NCI-H1417 treated with DMSO at 0.1 percent for 48 hours (cell line): Measurements from ENCODE around the gene SACM1L.
A peak's percentile ranks its signal among the peaks of the same experiment; 100 is the strongest.
"Not testable (repeated sequence)": the region's sequence is repeated elsewhere in the genome, so short reads cannot be mapped to it uniquely, and the experiment has no call there.

Source experiments
- DNase-seq: peaks from one replicate; lab custom pipeline; 2025; lab: John Stamatoyannopoulos, UW

The SACM1L gene

DNA sequence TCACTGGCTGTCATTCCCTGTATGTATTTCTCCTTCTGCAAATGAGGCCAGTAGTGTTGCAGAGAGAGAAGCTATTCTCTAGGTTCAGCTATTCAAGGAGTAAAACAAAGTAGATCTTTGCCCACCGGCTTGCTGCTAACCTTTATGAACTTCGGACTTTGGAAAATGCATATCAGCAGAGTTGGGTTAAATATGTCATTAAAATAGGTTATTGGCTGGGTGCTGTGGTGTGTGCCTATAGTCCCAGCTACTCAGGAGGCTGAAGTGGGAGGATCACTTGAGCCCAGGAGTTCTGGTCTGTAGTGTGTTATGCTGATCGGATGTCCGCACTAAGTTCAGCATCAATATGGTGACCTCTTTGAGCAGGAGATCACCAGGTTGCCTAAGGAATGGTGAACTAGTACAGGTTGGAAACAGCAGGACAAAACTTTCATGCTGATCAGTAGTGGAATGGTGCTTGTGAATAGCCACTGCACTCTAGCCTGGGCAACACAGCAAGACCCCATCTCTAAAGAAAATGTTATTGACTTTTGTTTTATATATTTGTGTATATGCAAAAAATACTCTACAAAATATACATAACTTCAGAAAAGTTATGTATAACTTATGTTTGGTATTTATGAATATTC, 53.4 kb downstream of the SACM1L start:
- DNase-seq, result no peak

DNA sequence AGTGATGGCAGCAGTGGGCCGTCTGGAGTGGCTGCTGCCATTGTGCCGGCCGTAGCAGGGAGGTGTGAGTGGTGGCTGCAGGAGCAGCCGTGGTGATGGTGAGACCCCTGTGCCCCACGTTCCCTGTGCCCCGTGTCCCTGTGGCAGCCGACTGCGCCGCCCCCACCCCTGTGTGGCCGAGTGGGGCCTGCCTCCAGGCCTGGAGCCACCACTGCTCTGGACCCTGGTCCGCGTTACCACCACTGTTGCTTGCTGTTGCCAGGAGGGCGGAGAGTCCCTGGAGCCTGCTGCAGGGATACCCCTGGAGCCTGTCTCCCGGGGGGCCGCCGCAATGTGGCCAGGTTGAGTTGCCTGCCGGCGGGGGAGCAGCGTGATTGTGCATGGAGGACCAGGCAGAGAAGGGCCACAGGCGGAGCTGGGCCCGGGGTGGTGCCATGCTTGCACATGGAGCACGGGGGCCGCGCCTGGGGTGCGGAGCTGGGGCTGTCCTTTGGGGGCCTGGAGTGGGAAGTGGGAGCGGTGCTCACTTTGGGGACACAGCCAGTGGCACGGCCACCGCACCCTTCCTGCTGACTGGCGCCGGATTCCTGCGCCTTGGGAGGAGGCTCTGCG, 57.1 kb downstream of the SACM1L start:
- DNase-seq, result no peak

DNA sequence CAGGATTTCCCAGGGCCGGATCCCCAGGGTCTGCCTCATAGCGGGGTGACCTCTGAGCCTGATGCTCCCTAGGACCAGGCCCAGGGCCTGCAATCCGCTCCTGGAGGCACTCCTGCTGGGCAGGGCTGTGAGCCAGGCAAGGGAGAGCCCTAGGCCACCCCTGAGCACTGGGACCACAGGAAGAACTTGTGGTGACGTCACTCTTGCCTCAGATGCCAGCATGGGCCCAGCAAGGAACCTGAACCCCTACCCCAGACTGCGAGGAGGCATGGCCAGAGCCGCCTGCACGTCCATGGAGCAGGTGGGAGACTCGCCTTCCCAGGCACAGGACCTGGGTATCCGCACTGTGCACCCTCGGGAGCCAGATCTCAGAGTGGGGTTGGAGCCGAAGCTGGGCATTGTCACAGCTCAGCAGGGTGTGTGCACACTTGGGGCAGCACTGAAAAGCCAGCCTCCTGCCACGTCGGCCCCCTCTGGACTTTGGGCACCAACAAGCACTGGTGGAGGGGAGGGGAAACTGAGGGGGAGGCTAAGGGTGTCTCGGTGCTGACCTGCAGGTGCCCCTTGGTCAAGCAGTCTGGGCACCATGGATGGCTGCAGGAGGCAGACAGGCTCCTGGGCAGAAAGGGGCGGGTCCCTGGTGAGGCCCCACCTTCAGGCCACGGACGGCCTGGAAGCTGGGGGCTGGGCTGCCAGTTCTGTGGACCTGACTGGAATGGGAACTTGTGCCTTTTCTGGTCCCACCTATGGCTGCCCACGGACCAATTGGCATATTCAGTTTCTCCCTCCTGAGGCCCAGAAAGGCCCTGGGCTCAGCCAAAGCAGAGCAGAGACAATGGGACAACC, 57.8 kb downstream of the SACM1L start:
- no peak for DNase-seq

DNA sequence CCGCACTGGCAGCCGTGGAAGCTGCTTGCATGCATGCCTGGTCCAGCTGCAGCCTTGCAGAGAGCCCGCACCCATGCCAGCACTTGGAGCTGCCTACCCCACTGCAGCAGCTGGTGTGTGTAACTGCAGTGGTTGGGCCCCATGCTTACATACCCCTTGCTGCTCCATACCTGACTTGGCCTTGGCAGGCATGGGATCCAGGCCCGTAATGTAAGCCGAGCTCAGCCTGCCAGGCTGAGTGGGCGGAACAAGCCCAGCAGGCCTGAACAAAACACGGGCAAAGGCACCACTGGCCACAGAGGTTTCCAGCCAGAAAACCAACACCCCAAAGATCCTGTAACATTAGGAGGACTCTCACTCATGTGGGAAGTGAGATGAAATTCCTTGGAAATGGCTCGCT, 58.9 kb downstream of the SACM1L start:
- DNase-seq, result no peak

DNA sequence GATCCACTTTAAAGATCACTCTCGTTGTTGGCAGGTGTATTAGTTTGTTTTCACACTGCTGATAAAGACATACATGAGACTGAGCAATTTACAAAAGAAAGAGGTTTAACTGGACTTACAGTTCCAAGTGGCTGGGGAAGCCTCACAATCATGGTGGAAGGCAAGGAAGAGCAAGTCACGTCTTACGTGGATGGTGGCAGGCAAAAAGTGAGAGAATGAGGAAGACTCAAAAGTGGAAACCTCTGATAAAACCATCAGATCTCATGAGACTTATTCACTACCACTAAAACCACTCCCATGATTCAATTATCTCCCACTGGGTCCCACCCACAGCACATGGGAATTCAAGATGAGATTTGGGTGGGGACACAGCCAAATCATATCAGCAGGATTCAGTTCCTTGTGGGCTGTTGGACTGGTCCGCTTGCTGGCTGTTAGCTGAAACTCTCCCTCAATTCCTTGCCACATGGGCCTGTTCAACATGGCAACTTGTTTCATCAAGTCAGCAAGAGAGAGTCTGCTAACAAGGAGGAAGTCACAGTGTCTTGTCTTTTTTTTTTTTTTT, 59.9 kb downstream of the SACM1L start:
- not testable (repeated sequence) for DNase-seq

DNA sequence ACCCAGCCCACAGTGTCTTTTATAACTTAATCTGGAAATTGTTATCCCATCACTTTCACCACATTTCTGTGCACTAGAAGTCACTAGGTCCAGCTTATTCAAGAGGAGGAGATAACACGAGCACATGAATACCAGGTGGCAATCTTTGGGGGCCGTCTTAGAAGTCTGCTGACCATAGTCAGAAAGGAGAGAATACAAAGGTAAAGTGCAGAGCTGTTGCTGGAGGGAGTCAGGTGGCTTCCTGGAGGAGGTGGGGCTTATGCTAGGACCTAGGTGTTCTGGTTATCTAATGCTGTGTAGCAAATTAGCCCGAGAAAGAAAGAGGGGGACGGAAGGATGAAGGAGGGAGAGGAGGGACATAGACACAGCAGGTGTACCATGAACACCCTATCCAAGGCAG, 60.7 kb downstream of the SACM1L start:
- DNase-seq, result no peak

DNA sequence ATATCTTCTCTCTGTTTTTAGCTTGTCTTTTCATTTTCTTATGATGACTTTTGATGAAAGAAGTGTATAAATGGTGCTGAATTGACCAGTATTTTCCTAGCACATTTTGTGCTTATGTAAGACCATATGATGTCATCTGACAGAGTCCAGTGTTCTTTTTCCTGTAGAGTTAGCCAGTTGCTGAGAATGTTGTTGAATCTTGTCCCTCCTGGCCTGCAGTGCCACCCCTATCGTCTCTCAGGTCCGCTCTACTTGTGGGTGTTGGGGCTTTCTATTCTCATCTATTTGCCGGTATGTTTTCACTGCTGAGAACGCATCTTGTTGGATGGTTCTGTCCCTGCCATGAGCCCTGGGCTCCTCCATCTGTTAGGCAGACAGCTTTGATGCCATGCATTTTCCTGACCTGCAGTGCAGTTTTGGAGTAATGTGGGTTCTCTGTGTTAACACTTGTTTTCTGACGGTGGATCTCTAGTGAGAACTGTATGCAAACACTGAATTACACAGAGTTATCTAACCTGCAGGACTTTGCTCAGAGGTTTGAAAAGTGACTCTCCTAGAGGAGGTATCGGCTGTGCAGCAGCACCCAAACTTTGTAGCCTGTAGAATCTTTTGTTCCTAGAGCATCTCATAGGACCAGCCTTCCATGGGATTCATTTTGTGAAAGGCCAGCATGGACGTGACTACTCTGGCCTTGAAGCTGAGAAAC, 62.5 kb downstream of the SACM1L start:
- no peak for DNase-seq

DNA sequence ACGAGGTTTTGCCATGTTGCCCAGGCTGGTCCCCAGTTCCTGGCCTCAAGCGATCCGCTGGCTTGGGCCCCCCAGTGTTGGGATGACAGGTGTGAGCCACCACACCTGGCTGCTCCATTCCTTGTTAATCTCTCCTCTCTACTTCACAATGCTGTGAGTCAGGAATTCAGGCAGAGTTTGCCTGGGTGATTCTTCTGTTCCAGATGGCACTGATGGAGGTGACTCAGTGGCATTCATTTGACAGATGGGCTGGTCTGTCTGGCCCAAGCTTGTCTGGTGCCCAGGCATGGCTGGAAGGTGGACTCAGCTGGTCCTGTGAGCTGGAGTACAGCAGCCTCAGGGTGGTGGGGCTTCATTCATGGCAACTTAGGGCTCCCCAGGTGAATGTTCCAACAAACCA, 63.9 kb downstream of the SACM1L start:
- no peak for DNase-seq

DNA sequence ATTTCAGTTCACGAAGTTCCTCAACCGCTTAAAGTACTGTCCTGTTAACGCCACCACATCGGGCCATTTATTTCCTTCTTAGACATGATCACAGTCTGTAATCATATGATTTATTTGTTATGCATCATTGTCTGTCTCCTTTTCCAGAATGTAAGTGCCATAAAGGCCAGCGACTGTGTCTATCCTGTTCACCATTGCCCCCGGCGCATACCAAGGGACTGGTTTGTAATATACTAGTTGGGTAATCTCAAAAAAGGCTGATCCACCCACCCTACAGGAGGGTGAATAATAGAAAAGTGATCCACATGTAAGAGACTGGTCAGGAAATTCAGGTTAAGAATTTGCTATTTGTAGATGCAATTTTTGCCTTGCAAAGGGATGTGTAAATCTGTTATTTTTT, 65.3 kb downstream of the SACM1L start:
- no peak for DNase-seq

DNA sequence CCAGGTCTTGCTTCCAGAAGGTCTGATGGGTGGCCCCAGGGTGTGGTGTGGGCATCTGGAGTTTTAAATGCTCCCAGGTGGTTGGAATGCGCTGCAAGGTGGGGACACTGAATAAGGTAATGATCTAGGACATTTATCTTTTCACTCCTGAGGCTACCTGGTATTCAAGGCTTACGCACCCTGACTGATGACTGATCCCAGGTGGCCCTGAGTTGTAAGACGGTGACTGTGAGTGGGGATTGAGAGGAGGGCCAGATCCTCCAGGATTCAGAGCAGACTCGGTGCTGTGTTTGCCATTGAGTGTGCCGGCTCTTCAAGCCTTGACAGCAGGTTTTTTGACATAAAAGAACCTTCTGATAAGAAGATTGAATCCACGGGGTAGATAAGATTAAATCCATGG, 66.9 kb downstream of the SACM1L start:
- no peak for DNase-seq

DNA sequence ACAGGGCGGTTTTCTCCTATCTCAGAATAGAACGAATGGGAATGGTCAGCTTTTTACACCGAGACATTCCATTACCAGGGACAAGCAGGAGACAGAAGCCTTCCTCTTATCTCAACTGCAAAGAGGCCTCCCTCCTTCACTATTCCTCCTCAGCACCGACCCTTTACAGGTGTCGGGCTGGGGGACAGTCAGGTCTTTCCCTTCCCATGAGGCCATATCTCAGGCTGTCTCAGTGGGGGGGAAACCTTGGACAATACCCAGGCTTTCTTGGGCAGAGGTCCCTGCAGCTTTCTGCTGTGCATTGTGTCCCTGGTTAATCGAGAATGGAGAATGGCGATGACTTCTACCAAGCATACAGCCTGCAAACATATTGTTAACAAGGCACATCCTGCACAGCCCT, 67.9 kb downstream of the SACM1L start:
- not testable (repeated sequence) for DNase-seq

DNA sequence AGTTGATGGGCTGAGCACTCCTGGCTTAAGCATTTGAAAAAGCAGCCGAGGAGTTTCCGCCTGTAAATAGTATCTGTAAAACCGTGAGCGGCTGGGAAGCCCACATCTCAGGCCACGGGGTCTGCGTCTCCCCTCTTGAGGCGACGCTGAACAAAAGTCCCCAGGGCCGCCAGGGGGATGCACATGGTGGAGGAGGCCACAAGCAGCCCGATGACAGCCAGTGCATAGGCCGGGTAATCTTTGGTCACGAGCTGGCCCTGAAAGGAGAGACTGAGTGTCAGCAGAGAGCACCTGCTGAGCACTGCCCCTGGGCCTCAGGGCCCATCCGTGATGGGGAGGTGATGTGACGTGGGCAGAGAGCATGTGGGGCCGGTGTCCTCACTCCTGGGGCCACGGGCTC, 69.7 kb downstream of the SACM1L start:
- no peak for DNase-seq

DNA sequence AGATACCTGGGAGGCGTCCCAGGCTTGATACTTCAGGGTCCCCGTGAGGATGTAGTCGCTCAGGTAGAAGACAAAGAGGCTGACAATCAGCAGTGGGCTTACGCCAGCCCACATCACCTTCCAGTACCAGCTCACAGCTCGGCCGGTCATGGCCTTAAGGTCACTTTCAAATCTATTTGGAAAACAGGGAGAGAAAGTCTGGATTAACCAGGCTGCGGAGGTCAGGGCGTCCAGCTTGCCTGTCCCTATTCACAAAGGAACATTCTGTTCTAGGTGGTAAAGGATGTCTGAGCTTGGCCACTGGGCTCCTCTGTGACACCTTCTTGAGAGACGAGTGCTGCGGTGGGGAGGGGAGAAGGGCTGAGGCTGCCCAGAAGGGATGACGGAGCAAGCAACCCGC, 70.7 kb downstream of the SACM1L start:
- no peak for DNase-seq

DNA sequence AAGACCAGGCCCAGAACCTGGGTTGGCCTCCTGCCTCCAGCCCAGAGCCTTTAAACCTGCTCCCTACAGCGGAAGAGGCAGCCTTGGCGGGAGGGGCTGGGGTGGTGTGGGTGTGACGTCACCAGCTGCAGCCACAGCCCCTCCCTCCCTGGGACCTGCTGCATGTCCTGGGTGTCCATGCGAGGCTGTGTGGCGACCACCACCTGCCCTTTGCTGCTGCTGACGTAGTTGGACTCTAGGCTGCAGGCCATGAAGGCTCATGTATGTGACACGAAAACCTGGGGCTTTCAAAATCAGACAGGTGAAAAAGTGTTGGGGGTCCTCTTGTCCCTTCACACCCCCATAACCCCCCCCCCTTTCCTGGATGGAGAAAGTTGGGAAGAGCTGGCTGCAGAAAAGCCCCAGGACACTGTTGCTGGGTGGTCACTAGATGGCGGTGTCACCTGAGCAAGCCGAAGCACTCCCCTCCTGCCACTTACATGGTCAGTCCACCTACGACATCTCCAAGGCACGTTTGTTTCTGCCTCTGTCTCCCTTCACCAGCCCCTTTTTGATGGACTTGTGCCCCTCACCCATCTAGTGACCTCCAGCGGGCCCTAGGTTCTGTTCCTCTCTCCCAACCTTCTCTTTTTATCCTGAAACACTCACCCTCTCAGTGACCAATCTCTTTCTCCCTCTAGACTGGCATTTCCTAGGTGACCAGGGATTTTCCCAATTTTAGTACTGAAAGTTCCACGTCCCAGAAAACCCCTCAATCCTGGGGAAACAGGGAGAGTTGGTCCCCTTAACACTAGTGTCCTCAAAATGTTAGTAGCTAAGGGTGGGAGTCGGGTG, 71.9 kb downstream of the SACM1L start:
- peak; percentile 13 for DNase-seq

DNA sequence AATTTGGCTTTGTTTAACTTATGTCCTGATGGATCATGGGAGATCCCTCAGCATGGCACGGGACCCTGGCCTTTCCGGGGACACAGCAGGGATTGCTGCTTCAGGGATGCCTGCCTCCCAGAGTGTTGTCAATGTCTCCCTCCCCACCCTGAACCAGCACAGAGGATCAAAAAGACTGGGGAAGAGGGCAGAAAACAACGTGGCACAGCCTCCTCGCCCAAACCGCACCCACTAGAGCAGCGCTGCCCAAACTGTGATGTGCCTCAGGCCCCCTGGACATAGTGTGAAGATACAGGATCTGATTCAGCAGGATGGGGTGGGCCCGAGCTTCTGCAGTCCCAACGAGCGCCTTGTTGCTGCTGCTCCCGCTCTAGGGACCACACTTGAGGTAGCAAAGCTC, 72.6 kb downstream of the SACM1L start:
- no peak for DNase-seq

DNA sequence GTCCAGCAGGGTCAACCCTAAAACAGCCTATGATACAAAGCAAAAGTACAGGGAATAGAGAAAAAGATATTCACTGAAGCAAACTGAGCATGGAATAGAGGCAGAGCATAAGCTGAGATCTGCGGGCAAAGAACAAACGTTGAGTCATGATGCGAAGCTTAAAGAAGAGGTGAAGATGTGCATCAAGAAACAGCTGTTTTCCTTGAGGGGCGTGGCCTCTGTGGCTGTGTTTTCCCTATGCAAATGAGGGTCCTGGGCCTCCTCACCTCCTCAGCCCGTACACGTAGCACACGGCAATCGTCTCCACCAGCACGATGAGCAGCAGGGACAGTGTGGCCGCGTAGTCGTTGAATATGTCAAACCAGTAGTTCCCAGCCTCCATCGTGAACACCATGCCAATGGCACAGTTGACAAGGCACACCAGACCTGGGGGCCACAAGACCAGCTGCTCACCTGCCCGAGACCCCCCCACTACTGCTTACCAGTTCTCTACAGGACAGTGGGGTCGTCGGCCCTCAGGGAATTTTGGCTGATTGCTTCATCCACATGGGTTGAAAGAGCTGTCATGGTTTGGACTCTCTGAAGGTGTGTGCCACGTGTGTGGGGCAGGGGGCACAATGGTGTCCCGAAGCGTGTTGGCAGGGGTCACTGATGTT, 73.6 kb downstream of the SACM1L start:
- no peak for DNase-seq

DNA sequence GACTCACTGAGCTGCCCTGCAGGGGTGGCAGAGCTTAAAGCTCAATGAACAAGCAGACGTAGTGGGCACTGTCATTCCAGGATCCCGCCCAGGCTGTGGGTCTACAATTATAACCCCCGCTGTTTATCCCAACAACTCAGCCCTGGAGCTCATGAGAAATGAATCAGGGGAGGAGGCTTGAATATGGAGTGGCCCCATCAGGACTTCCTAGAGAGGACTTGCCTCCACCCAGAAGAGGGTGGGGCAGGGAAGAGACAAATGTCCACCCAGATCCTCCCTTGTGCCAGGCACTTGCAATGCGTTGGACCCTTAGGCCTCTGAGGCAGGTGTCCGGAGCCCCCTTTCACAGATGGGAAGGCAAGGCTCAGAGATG, 74.1 kb downstream of the SACM1L start:
- no peak for DNase-seq

DNA sequence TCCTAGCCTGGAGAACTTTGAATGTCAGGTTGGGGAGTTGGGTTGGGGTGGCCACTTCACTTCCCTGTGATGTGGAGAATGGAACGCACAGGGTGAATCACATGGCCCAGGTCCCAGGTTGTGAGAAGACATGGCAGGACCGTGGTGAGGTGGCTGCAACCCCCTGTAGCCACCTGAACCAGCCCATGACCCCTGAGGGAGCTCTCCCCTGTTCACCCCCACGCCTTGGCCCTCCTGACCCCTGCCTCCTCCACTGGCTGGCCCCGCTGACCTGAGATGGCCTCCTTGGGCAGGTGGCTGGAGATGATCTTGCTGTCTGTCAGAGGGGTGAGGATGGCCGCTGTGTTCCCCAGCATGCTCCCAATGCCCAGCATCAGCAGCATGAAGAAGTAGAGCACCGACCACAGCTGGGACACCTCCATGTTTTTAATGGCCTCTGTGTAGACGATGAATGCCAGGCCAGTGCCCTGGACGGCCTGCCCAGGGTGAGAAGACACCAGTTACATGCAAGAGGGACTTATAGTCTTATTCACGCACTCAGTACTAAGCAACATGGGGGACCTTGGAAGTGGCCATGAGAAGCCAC, 76.2 kb downstream of the SACM1L start:
- no peak for DNase-seq

DNA sequence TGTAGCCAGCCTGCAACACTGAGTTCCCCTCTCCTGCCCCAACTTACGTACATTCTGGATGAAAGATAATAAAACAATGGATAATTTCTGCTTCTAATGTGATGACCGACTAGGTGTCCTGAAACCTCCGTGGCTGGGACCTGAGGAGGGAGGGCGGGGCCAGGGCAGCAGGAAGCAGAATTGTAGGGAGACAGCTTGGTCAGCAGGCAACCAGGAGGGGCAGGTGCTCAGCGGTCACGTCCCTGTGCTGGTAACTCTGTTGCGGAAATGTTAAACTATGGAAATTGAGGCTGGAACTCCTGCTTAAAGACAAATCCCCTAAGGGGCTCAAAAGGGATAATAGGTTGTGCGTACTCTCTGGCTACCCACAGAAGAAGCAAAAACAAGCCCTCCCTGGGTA, 76.8 kb downstream of the SACM1L start:
- no peak for DNase-seq

DNA sequence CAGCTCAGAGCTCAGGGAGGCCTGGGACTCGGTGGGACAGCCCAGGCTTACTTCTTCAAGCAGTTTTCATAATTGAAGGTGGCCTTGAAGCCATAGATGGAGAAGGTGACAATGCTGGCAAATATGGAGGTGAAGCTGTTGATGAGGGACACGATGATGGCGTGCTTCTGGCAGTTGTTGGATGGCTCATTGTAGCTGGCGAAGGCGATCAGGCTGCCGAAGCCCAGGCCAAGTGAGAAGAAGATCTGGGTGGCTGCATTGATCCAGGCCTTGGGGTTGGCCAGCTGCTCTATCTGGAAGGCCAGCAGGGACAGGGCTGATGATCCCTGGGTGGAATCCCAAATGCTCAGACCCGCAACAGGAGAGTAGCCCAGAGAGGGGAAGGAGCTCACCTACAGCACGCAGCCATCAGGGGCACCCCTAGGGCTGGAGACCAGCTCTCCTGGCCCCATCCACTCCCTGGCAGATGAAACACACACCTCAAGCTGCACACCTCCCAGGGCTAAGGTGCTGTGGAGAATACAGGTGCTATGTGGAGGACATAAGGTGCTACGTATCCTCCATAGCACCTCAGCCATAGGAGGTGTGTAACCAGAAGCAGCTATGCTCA, 82.1 kb downstream of the SACM1L start:
- DNase-seq, result no peak
